Epidermal melanocyte (primary cell): Measurements from ENCODE around the gene CISH.

Experiments used
- DNase-seq: peaks from one replicate; pipeline ENCODE4 v3.0.0; 2011; ENCODE audit warnings: low spot score; ENCODE audit not compliant: insufficient read length

The CISH gene

GRCh38 chr3:50615190-50615589 is 3.6 kb upstream of the CISH start:
- no peak for DNase-seq

GRCh38 chr3:50612970-50613846 is 1.6 kb upstream of the CISH start:
- no peak for DNase-seq

- DNase-seq, result no peak
Observed at GRCh38 chr3:50612234-50612882, 784 bp upstream of the CISH start.

- no peak for DNase-seq
Observed at GRCh38 chr3:50610992-50611463, 546 bp downstream of the CISH start.

GRCh38 chr3:50610181-50610971 is 1.2 kb downstream of the CISH start:
- DNase-seq, result no peak

- DNase-seq, result no peak
Observed at GRCh38 chr3:50609763-50610085, 1.9 kb downstream of the CISH start.

GRCh38 chr3:50609071-50609762 is 2.4 kb downstream of the CISH start:
- no peak for DNase-seq

- DNase-seq, result no peak
Observed at GRCh38 chr3:50608278-50608677, 3.3 kb downstream of the CISH start.

- no peak for DNase-seq
Observed at GRCh38 chr3:50607271-50608091, 4.1 kb downstream of the CISH start.

GRCh38 chr3:50606596-50606995 is 5.0 kb downstream of the CISH start:
- DNase-seq, result no peak

GRCh38 chr3:50605901-50606326 is 5.7 kb downstream of the CISH start:
- DNase-seq, result no peak

GRCh38 chr3:50604628-50605588 is 6.7 kb downstream of the CISH start:
- DNase-seq, result no peak

- DNase-seq, result no peak
Observed at GRCh38 chr3:50604110-50604621, 7.4 kb downstream of the CISH start.

- no peak for DNase-seq
Observed at GRCh38 chr3:50603261-50604109, 8.1 kb downstream of the CISH start.

- DNase-seq, result no peak
Observed at GRCh38 chr3:50602595-50603191, 8.9 kb downstream of the CISH start.

- peak; percentile 74 for DNase-seq
Observed at GRCh38 chr3:50600841-50601591, 10.6 kb downstream of the CISH start.

GRCh38 chr3:50600141-50600753 is 11.3 kb downstream of the CISH start:
- no peak for DNase-seq
